B cell (primary cell): ENCODE measurements around the gene FATE1. TPM values are rescaled to one million over a fixed set of nuclear protein-coding genes. Genes with fewer than 3 reads are reported as not detected.

Experiments used
- ATAC-seq: fragments of 200-7000 bp; cut with Tn5 transposase; one replicate; pipeline ENCODE4 v1.10.0; 2021; ENCODE audit warnings: low read depth, mild to moderate bottlenecking, moderate number of reproducible peaks, moderate library complexity
- CTCF ChIA-PET: fragments of 350-600 bp; sonication (Branson Sonifier 250); formaldehyde crosslinking; loops from one replicate; lab custom pipeline; 2021; ENCODE audit warnings: antibody characterized with exemption, inconsistent platforms; lab: Charles Lee
- POLR2A ChIA-PET: fragments of 350-600 bp; sonication (Branson Sonifier 250); formaldehyde crosslinking; loops from one replicate; lab custom pipeline; 2021; ENCODE audit warnings: antibody characterized with exemption; lab: Charles Lee
- DNase-seq: peaks from one replicate; pipeline ENCODE4 v3.0.0; 2013
- H2AFZ ChIP-seq: 2 replicates; pipeline ENCODE4 v1.6.1; 2012; ENCODE audit warnings: mild to moderate bottlenecking, low read depth, low read length; ENCODE audit not compliant: insufficient read depth, poor library complexity, severe bottlenecking
- H3K27ac ChIP-seq, 2 donors: 1 replicate in 1 of 2; 2 replicates in 1 of 2; pipeline ENCODE4 v1.5.1; 2012 to 2013; ENCODE audit warnings: low read length in 2 of 2, mild to moderate bottlenecking in 2 of 2, moderate library complexity in 1 of 2
- H3K27me3 ChIP-seq, 4 experiments: fragments of 200-600 bp in 1 of 4; sonication (generic) in 1 of 4; replicated peaks in 1 of 4; 1 replicate in 2 of 4; 2 replicates in 2 of 4; pipeline versions ENCODE4 v1.6.1 to v1.7.0; 2013 to 2016; ENCODE audit warnings: low read length in 3 of 4, mild to moderate bottlenecking in 2 of 4, mixed read lengths in 1 of 4, moderate library complexity in 1 of 4; ENCODE audit not compliant: insufficient read depth in 4 of 4, control insufficient read depth in 3 of 4; ENCODE audit errors: control extremely low read depth in 1 of 4
- H3K36me3 ChIP-seq, 2 experiments: replicated peaks in 1 of 2; 1 replicate in 1 of 2; 2 replicates in 1 of 2; pipeline versions ENCODE4 v1.6.1 to v1.7.1; 2013; ENCODE audit warnings: low read length in 1 of 2; ENCODE audit not compliant: insufficient read depth in 2 of 2, control insufficient read depth in 1 of 2; ENCODE audit errors: control extremely low read depth in 1 of 2, extremely low read depth in 1 of 2
- H3K4me1 ChIP-seq, 2 donors: fragments of 200-600 bp in 1 of 2; sonication (generic) in 1 of 2; 1 replicate in 1 of 2; 2 replicates in 1 of 2; pipeline versions ENCODE4 v1.5.1 to v1.6.1; 2013 to 2017; ENCODE audit warnings: low read length in 2 of 2; ENCODE audit not compliant: control insufficient read depth in 2 of 2, insufficient read depth in 2 of 2
- H3K4me2 ChIP-seq: replicated peaks from 2 replicates; pipeline ENCODE3; 2012; ENCODE audit warnings: mild to moderate bottlenecking, low read depth, low read length; ENCODE audit not compliant: poor library complexity, severe bottlenecking
- H3K4me3 ChIP-seq, 5 experiments: fragments of 200-600 bp in 1 of 5; sonication (generic) in 1 of 5; 1 replicate in 3 of 5; 2 replicates in 2 of 5; pipeline versions ENCODE4 v1.5.1 to v1.7.0; 2011 to 2016; ENCODE audit warnings: low read length in 4 of 5, mild to moderate bottlenecking in 4 of 5, low read depth in 2 of 5, control low read depth in 1 of 5, moderate library complexity in 1 of 5; ENCODE audit not compliant: insufficient read depth in 1 of 5; ENCODE audit errors: control extremely low read depth in 1 of 5, extremely low read depth in 1 of 5
- H3K79me2 ChIP-seq: fragments of 200-600 bp; sonication (generic); one replicate; pipeline ENCODE4 v1.6.0; 2016; ENCODE audit warnings: low read length; ENCODE audit not compliant: control insufficient read depth, insufficient read depth
- H3K9ac ChIP-seq: fragments of 200-600 bp; sonication (generic); 2 replicates; pipeline ENCODE4 v1.6.1; 2017; ENCODE audit warnings: mild to moderate bottlenecking, low read length, moderate library complexity
- H3K9me3 ChIP-seq, 3 donors: one replicate each; pipeline versions ENCODE4 v1.6.1 to v1.7.1; 2013; ENCODE audit warnings: low read length in 2 of 3; ENCODE audit not compliant: control insufficient read depth in 2 of 3, insufficient read depth in 1 of 3; ENCODE audit errors: control extremely low read depth in 1 of 3
- H4K20me1 ChIP-seq: 2 replicates; pipeline ENCODE4 v1.6.0; 2012; ENCODE audit warnings: mild to moderate bottlenecking, low read length; ENCODE audit not compliant: insufficient read depth, control insufficient read depth, poor library complexity, severe bottlenecking
- H3K27ac Mint-ChIP-seq: one replicate; pipeline ENCODE4 v1.8.0; 2021; ENCODE audit warnings: mixed read lengths
- H3K27me3 Mint-ChIP-seq: one replicate; pipeline ENCODE4 v1.8.0; 2021; ENCODE audit warnings: mixed read lengths
- H3K4me1 Mint-ChIP-seq: one replicate; pipeline ENCODE4 v1.8.0; 2021; ENCODE audit warnings: mixed read lengths
- H3K4me3 Mint-ChIP-seq: one replicate; pipeline ENCODE4 v1.8.0; 2021; ENCODE audit warnings: mixed read lengths
- H3K9me3 Mint-ChIP-seq: one replicate; pipeline ENCODE4 v1.8.0; 2022; ENCODE audit warnings: mixed read lengths; ENCODE audit not compliant: insufficient read depth
- EZH2 ChIP-seq: IDR thresholded peaks from 2 replicates; pipeline ENCODE4 v1.6.1; 2012; ENCODE audit warnings: borderline replicate concordance, low read depth, mild to moderate bottlenecking, moderate library complexity, low read length; ENCODE audit not compliant: insufficient read depth, poor library complexity, severe bottlenecking
- WGBS: methylation state at CpG from one replicate; pipeline ENCODE4 v1.1.5; 2013; ENCODE audit warnings: missing lambda C conversion rate; ENCODE audit not compliant: insufficient coverage; 5-methylcytosine and 5-hydroxymethylcytosine counted together
- intact Hi-C: fragments of 100-400 bp; cut with micrococcal nuclease; formaldehyde crosslinking; loops from one replicate; pipeline ENCODE4 v1.10.0; 2022
- polyA plus RNA-seq: library from polyadenylated mRNA; depleted of rRNA; stranded (reverse); fragments of >200 nt; gene quantifications from 2 replicates; pipeline ENCODE4 v1.2.3, GENCODE V29; 2012
- total RNA-seq, 2 donors: library from RNA; stranded (reverse); fragments of 120-200 nt in 1 of 2; gene quantifications; 1 replicate in 1 of 2; 2 replicates in 1 of 2; pipeline versions ENCODE4 v1.2.3 to v1.2.4, GENCODE V29; 2013 to 2022
- TF ChIP-seq, protein P1 (sequence below): fragments of 200-600 bp; IDR thresholded peaks from one replicate; pipeline ENCODE4 v1.8.0; 2022; ENCODE audit warnings: antibody characterized with exemption, mild to moderate bottlenecking

FATE1 gene
- total and polyA plus RNA-seq, 2 donors (not counting 1 experiment from before 2014, with no cell fraction given): not detected

DNA sequence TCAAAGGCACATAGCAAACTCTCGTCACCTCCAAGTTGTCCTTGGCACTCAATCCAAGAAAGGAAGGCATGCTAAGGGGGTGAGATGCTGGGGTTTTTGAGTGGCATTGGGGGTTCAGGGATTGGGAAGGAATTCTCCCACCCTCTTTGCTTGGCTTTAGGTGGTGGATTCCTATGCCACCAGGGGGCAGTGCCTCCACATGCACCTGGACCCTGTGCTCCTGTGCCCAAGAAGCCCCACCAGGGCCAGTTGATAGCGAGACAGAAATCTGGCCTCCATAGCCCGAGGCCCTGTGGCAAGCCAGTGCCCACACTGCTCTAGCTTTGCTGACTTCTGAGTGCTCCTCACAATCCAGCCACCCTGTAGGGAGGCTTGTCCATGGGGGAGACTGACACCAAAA is 2.0 kb upstream of the FATE1 start:
- no peak overlapping the region for H3K27ac Mint-ChIP-seq
- H3K27me3 Mint-ChIP-seq: no peaks in the 10 kb centered on the region
- CTCF ChIA-PET: no interaction called here
- no peaks in the 10 kb centered on the region for H3K27me3 ChIP-seq
- no peak overlapping the region for H3K9ac ChIP-seq
- no peak overlapping the region for H2AFZ ChIP-seq
- no peak overlapping the region for H3K4me3 ChIP-seq
- no peak overlapping the region for H3K27ac ChIP-seq
- WGBS: no CpG with 5 or more reads among the region's 3 CpGs
- H3K79me2 ChIP-seq: no peaks in the 10 kb centered on the region
- no peak overlapping the region for H3K4me2 ChIP-seq
- TF ChIP-seq, protein P1, sequence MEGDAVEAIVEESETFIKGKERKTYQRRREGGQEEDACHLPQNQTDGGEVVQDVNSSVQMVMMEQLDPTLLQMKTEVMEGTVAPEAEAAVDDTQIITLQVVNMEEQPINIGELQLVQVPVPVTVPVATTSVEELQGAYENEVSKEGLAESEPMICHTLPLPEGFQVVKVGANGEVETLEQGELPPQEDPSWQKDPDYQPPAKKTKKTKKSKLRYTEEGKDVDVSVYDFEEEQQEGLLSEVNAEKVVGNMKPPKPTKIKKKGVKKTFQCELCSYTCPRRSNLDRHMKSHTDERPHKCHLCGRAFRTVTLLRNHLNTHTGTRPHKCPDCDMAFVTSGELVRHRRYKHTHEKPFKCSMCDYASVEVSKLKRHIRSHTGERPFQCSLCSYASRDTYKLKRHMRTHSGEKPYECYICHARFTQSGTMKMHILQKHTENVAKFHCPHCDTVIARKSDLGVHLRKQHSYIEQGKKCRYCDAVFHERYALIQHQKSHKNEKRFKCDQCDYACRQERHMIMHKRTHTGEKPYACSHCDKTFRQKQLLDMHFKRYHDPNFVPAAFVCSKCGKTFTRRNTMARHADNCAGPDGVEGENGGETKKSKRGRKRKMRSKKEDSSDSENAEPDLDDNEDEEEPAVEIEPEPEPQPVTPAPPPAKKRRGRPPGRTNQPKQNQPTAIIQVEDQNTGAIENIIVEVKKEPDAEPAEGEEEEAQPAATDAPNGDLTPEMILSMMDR: peak; percentile 7
- TF ChIP-seq EZH2: no peak
- H3K9me3 ChIP-seq: no peaks in the 10 kb centered on the region
- H3K4me3 Mint-ChIP-seq: no peak overlapping the region
- no peaks in the 10 kb centered on the region for H4K20me1 ChIP-seq
- ATAC-seq (no peak), DNase-seq (no peak)
- no peaks in the 10 kb centered on the region for H3K36me3 ChIP-seq
- H3K4me1 ChIP-seq: no peaks in the 10 kb centered on the region
- no peaks in the 10 kb centered on the region for H3K9me3 Mint-ChIP-seq
- no peaks in the 10 kb centered on the region for H3K4me1 Mint-ChIP-seq
- intact Hi-C loops: no loop called here
- POLR2A ChIA-PET: no interaction called here

DNA sequence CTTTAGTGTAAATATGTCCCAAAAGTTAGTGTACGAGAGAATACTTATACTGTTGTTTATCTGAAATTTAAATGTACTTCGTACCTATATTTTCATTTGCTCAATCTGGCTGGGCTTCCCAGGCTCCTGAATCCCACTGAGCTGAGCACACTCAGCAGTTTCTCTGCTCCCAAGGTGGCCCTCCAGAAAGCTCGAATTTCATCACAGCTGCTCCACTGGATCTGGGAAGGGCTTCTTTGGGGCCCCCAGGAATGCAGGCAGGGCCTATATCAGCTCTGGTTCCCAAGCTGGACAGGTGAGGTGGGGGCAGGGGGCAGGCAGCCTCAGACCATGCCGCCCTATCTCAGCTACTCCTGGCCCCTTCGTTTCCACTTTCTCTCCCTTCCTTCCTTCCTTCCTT is 1.5 kb upstream of the FATE1 start:
- no peak overlapping the region for H3K4me3 ChIP-seq
- Mint-ChIP-seq H3K4me1 (no peaks in the 10 kb centered on the region), H3K27me3 (no peaks in the 10 kb centered on the region), H3K27ac (no peak overlapping the region), H3K9me3 (no peaks in the 10 kb centered on the region), H3K4me3 (no peak overlapping the region)
- H3K9me3 ChIP-seq: no peaks in the 10 kb centered on the region
- TF ChIP-seq, protein P1: no peak
- no peak for TF ChIP-seq EZH2
- H2AFZ ChIP-seq: no peak overlapping the region
- ChIA-PET CTCF (no interaction called here), POLR2A (no interaction called here)
- no peak overlapping the region for H3K9ac ChIP-seq
- no peaks in the 10 kb centered on the region for H3K27me3 ChIP-seq
- WGBS: 83% methylated on average over 1 of the region's 5 CpGs
- no peak overlapping the region for H3K27ac ChIP-seq
- no peaks in the 10 kb centered on the region for H3K79me2 ChIP-seq
- H4K20me1 ChIP-seq: no peaks in the 10 kb centered on the region
- no peaks in the 10 kb centered on the region for H3K4me1 ChIP-seq
- no peak overlapping the region for H3K4me2 ChIP-seq
- DNase-seq (no peak), ATAC-seq (no peak)
- intact Hi-C loops: no loop called here
- H3K36me3 ChIP-seq: no peaks in the 10 kb centered on the region
